ENCODE measurements around the gene RNASE11.
"Not testable (repeated sequence)": the region's sequence is repeated elsewhere in the genome, so short reads cannot be mapped to it uniquely, and the experiment has no call there.

Gene RNASE11

DNA sequence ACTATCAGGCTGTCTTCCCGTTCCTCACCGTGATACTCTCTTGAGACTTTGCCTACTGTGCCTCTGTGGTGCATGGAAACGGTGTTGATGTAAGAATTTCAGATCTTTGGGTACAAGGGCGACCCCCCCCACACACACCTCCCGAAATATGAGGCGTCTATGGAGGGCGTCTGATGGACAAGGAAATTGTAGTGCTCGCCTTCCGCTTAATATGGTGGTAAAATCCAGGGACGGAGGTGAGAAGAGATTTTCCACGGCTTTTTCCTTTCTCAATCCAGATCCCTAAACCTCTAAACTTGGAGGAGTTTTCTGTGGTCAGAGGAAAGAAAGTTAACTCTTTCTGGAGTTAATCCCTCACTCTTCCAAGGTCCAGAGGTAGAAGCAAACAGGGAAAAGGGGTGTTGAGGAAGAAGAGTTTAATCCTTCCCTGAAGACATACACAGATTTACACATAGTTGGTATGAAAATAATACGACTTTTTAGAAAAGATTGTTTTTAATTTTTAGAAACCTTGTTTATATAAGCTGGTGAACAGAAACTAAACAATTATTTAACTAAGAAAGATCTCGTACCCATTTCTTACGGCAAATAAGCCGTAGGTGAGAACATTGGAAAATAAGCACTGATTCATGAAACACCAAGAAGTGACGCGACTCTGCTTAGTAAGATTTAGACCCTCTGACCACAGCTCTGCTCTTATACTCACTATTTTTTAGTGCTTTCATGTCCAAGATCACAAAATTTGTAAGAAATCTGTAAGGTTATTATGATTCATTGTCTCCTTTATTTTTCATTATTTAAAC lies 26.4 kb upstream of the RNASE11 start:
- DNase-seq (ENCODE audit: low read depth): no peak

DNA sequence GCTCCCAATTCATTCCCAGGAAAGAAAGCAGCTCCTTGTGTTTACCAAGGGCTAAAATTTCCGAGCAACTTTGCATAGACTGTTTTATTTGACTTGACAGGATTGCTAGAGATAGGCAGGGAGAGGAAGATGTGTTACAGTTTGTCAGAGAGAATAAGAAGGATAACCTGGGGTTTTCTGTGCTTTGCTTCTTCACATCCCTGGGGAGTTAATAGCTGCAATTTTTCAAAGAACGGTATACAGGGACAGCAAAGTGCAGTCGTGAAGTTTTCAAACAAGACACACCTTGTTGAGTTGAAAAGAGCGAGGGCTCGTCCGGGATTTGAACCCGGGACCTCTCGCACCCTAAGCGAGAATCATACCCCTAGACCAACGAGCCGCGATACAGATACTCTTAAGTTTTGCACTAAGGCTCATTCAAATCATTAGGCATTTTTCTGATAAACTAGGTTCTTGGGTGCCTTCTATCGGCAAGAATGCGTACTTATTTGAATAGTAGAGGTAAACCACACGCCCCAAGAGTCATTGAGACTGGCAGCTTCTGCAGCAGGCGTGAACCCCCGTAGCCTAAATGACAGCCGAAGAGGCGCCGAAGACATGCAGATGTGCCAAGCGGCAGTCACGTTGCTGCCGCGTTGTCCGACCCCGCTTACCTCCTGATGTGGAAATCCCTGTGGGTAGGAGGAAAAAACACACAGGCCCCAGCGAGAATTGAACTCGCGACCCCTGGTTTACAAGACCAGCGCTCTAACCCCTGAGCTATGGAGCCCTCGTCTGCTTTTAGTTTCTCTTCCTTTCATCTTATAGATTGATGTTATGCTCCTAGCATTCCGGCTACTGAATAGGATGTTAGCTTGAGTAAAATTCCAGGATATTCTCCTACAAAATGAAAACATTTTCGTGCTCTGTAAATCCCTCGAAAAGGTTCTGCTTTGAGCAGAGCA lies 25.6 kb upstream of the RNASE11 start:
- no peak for DNase-seq (ENCODE audit: low read depth)

- no peak for DNase-seq (ENCODE audit: low read depth)
These were observed 24.6 kb upstream of the RNASE11 start for GRCh38 chr14:20612403-20612802.

GRCh38 chr14:20611277-20611676 lies 23.5 kb upstream of the RNASE11 start:
- no peak for DNase-seq (ENCODE audit: low read depth)

GRCh38 chr14:20610002-20610765 lies 22.4 kb upstream of the RNASE11 start:
- peak; percentile 64 for DNase-seq (ENCODE audit: low read depth)

DNA sequence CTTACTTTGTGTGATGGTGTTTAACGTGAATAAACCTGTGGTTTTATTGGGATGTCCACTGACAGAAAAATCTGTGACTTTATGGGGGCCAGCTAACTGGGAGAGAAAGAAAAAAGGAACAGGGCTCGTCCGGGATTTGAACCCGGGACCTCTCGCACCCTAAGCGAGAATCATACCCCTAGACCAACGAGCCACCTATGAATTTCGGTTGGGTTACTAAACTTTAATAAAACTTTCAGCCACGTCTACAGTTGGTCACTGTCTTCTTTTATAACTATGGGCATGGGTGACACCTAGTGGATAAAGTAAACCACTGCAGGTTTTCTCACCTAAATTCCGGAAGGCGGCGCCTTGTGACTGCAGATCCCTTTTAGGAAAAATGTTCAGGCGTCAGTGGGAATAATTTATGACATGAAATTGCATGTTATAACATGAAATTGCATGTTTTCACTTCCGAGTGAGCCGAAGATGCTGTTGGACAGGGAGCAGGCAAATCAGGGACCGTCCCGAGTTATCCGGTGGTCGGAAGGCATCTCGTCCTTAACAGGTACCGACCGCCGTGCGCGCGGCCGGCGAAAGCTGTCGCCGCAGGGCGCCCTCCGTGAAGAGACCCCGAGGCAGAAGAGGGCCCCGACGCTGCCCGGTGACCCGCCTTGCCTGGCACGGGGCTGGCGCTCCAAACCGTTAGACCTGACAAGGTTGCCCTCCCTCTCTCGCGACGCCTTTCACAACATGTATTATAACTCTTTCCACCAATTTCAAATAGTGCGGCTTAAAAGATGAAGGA lies 21.6 kb upstream of the RNASE11 start:
- DNase-seq (ENCODE audit: low read depth): no peak

- DNase-seq (ENCODE audit: low read depth): no peak
These were observed 20.7 kb upstream of the RNASE11 start for GRCh38 chr14:20608383-20609110.

- no peak for DNase-seq (ENCODE audit: low read depth)
These were observed 19.8 kb upstream of the RNASE11 start for GRCh38 chr14:20607617-20608016.

DNA sequence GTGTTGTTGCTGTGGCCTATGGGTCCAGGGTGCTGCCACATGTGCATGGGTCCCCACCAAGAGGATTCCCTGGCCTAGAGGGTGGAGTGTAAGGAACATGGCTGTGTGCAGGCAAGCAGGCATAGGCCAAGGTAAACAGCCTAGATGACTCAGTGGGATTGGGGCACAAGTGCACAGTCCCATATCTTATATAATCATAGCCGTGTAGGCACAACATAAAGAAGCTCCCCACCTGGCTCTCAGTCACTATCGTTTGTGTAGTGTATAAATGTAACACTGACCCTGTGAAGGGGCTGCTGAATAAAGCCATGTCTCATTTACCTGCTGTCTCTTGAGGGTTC lies 19.1 kb upstream of the RNASE11 start:
- DNase-seq (ENCODE audit: low read depth): no peak

DNA sequence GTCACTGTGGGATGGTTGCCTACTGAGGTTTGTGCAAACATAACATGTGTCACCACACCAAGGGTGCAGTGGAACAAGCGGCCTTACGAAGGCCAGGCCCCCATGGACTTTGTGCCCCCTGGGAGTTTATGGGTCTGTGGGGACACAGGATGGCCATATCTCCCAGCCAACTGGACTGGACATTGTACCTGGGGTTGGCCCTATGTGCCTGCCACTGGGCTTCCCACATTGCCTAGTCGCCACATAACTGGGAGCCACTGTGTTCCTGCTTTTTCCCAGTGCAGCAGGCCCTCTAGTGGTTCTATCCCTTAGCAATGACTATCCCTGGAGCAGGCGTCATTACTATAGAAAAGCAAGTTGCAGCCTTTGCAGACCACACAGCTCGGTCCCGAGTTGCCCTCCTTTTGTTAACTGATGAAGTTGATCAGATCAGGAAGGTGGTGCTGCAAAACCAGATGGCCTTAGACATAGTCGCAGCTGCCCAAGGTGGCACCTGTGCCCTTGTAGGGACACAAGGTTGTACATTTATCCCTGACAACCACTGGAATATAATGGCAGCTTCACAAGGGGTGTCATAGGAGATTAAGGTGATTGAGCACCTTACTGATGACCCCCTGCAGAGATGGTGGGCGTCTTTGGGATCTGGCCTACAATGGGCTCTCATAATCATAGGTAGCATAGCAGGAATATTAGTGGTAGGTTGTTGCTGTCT lies 18.5 kb upstream of the RNASE11 start:
- no peak for DNase-seq (ENCODE audit: low read depth)

DNA sequence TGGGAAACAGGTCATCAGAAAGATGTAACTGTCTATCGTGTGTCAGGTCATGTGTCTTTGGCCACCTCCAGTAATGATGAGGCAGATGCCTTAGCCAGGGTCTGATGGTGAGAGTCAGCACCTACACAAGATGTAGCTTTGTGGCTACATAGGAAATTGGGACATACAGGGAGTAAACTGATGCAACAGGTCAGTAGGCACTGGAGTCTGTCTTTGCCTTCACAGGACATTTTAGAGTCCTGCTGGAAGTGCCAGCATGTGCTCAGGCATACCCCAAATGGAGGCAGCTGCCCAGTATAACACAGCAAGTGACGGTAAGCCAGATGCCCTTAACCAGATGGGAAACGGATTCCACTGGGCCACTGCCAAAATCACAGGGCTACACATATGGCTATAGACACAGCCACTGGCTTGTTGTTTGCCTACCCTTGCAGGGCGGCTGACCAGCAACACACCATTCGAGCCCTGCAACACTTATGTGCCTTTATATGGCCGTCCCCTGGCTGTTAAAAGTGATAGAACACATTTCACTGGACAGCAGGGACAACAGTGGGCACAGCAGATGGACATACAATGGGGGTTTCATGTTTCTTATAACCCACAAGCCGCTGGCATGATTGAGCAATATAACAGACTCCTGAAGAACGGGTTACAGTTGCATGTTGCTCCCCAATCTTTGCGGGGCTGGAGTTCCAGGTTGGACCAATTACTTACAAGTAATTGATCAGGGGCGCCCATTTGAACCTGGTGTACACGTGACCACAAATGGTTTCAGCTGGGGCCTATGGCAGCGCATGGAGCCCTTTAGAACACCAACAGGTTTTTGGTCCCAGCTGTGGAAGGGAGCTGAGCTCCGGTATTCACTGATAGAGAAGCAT lies 16.3 kb upstream of the RNASE11 start:
- DNase-seq (ENCODE audit: low read depth): no peak

GRCh38 chr14:20602583-20602982 lies 14.8 kb upstream of the RNASE11 start:
- DNase-seq (ENCODE audit: low read depth): no peak

GRCh38 chr14:20601522-20601921 lies 13.7 kb upstream of the RNASE11 start:
- DNase-seq (ENCODE audit: low read depth): no peak

DNA sequence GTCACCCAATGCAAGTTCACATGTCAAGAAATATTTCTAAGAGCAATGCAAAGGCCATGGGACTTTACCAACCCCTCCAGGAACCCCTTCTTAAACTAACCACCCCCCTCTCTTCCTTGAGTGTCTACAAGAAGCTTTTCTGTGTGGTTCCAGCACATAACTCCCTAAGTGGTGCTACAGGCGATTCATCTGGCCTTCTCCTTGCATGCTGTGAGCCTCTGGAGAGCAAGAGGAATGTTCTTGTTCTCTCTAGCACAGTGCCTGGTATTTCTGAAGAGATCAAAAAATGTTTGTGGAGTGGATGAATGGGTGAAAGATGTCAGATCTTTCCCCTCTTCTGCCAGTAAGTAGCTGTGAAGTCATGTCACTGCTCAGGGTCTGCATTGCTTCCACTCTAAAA lies 9.3 kb upstream of the RNASE11 start:
- DNase-seq (ENCODE audit: low read depth): no peak

DNA sequence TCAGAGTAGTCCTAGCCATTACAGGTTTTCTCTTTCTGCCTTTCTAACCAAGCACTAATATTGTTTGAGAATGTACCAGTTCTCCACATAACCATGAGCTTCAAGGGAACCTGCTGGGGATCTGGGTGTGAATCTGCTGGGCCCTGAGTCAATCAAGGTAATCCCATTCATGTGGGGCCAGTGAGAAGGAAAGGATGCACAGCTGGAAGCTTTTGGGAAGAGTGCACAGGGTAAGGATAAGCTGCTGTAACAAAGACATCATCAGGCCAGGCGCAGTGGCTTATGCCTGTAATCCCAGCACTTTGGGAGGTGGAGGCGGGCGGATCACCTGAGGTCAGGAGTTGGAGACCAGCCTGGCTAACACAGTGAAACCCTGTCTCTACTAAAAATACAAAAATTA lies 7.9 kb upstream of the RNASE11 start:
- not testable (repeated sequence) for DNase-seq (ENCODE audit: low read depth)

DNA sequence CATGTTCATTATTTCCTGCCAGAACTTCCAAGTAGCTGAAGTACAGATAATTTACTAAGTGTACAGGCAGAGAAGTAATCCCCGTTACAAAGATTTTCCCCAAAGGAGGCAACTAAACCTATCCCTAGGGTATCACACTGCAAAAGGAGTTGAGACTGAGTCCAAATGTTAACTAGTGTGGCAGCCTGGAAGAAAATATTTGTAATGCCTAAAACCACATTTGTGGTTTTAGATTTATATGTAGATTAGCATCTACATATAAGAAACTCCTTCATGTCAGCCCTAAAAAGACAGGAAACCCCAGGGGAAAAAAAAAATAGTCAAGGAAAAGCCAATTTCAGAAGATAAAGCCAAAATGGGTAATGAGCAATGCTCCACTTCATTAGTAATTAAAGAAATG lies 4.8 kb upstream of the RNASE11 start:
- DNase-seq (ENCODE audit: low read depth): no peak

GRCh38 chr14:20591235-20591634 lies 3.4 kb upstream of the RNASE11 start, which contains the start of gene RNASE12:
RNASE12 (minus strand) TSS chr14:20591376; CDS start chr14:20590723, 653 bp downstream.
- DNase-seq (ENCODE audit: low read depth): no peak

DNA sequence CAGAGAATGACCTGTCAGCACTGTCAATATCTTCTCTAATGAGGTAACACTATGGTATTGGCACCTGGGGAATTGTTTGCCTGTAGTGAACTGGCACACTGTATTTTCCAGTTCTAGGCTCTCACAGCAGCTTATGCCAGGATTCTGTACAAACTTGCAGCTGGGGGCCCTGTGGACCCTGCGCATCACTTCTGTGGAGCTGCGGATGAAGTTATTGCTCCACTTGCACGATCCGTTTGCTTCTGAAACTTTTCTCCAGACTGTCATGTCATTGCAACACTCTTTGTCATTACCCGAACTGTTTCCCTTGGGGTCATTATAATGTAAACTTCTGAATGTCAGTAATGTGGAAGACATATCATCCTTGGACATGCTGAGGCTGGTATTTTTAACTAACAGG lies 3.9 kb downstream of the RNASE11 start:
- DNase-seq (ENCODE audit: low read depth): no peak

- DNase-seq (ENCODE audit: low read depth): no peak
These were observed 4.7 kb downstream of the RNASE11 start for GRCh38 chr14:20583142-20583541.
